ENCODE results near the gene ATP1A1. TPM values are rescaled to one million over a fixed set of nuclear protein-coding genes. Genes with fewer than 3 reads are reported as not detected.

Gene ATP1A1
- total and polyA plus RNA-seq, 12 donors = 73.6 to 624 (median 203) TPM

- intact Hi-C loops (cut with DNase I) = loop anchor here in 2 of 10 donors (5.0 kb wide), 1 partner anchor 35 kb away; no protein-coding TSS in a partner anchor
- DNase-seq = no peak
- peaks cover 0 to 21% (median 6%) of the 10 kb centered on the region in 9 donors for H3K36me3 ChIP-seq
- no peak overlapping the region for H3K4me3 ChIP-seq
- H3K4me1 ChIP-seq = peaks cover 2 to 67% (median 32%) of the 10 kb centered on the region in 9 donors
- no peak for TF ChIP-seq CTCF (IDR thresholded peaks at IDR 0.05)
- H3K27me3 ChIP-seq = no peaks in the 10 kb centered on the region
- WGBS, 2 donors = 76 to 80% methylated on average over 2 of the region's 2 CpGs
- ATAC-seq = no peak
- no peaks in the 10 kb centered on the region for H3K9me3 ChIP-seq
- H3K27ac ChIP-seq = peak overlapping the region in 5 of 10 donors; percentile 17 to 55 (median 39)
Observed at GRCh38 chr1:116412480-116412798, 39.4 kb downstream of the ATP1A1 start.

GRCh38 chr1:116412898-116413297 is 39.9 kb downstream of the ATP1A1 start:
- peaks cover 5 to 71% (median 37%) of the 10 kb centered on the region in 9 donors for H3K4me1 ChIP-seq
- intact Hi-C loops (cut with DNase I) = loop anchor here in 2 of 10 donors (5.0 kb wide), 1 partner anchor 36 kb away; no protein-coding TSS in a partner anchor
- WGBS, 2 donors = 75 to 82% methylated on average over 3 of the region's 3 CpGs
- DNase-seq = no peak
- H3K9me3 ChIP-seq = no peaks in the 10 kb centered on the region
- peak overlapping the region in 5 of 10 donors; percentile 17 to 55 (median 39) for H3K27ac ChIP-seq
- H3K27me3 ChIP-seq = no peaks in the 10 kb centered on the region
- H3K4me3 ChIP-seq = no peak overlapping the region
- no peak for TF ChIP-seq CTCF (IDR thresholded peaks at IDR 0.05)
- ATAC-seq = no peak
- peaks cover 0 to 16% (median 2%) of the 10 kb centered on the region in 9 donors for H3K36me3 ChIP-seq

GRCh38 chr1:116413414-116413813 is 40.4 kb downstream of the ATP1A1 start:
- peaks cover 7 to 73% (median 38%) of the 10 kb centered on the region in 9 donors for H3K4me1 ChIP-seq
- 85 to 86% methylated on average over 2 of the region's 2 CpGs for WGBS, 2 donors
- peaks cover 0 to 12% (median 0%) of the 10 kb centered on the region in 9 donors for H3K36me3 ChIP-seq
- no peak overlapping the region for H3K4me3 ChIP-seq
- H3K9me3 ChIP-seq = no peaks in the 10 kb centered on the region
- DNase-seq = no peak
- no peaks in the 10 kb centered on the region for H3K27me3 ChIP-seq
- no peak for TF ChIP-seq CTCF (IDR thresholded peaks at IDR 0.05)
- ATAC-seq = no peak
- peak overlapping the region in 4 of 10 donors; percentile 17 to 47 (median 30) for H3K27ac ChIP-seq
- intact Hi-C loops (cut with DNase I) = loop anchor here in 2 of 10 donors (5.0 kb wide), 1 partner anchor 36 kb away; no protein-coding TSS in a partner anchor

- 92 to 94% methylated on average over 3 of the region's 3 CpGs for WGBS, 2 donors
- DNase-seq (no peak), ATAC-seq (no peak)
- H3K4me3 ChIP-seq = no peak overlapping the region
- peaks cover 7 to 70% (median 40%) of the 10 kb centered on the region in 9 donors for H3K4me1 ChIP-seq
- TF ChIP-seq CTCF (IDR thresholded peaks at IDR 0.05) = no peak
- intact Hi-C loops (cut with DNase I) = loop anchor here in 2 of 10 donors (5.0 kb wide), 1 partner anchor 37 kb away; no protein-coding TSS in a partner anchor
- no peaks in the 10 kb centered on the region for H3K9me3 ChIP-seq
- no peaks in the 10 kb centered on the region for H3K27me3 ChIP-seq
- peaks cover 0 to 3% (median 0%) of the 10 kb centered on the region in 9 donors for H3K36me3 ChIP-seq
- peak overlapping the region in 3 of 10 donors; percentile 47 to 88 (median 87) for H3K27ac ChIP-seq
Observed at GRCh38 chr1:116414364-116414763, 41.3 kb downstream of the ATP1A1 start.
